Measurements from ENCODE around the gene SPARCL1.
"Not testable (repeated sequence)": the region's sequence is repeated elsewhere in the genome, so short reads cannot be mapped to it uniquely, and the experiment has no call there.

Gene SPARCL1

GRCh38 chr4:87430038-87430437 lies 99.1 kb downstream of the SPARCL1 start:
- peaks cover 2% of the 10 kb centered on the region for H3K36me3 ChIP-seq (ENCODE audit: control insufficient read depth, insufficient read depth, low read length, severe bottlenecking)
- no peaks in the 10 kb centered on the region for H3K9me3 ChIP-seq (ENCODE audit: control insufficient read depth, low read length)
- H3K27me3 ChIP-seq (replicated peaks; ENCODE audit: control insufficient read depth, insufficient read depth, low read length), result no peaks in the 10 kb centered on the region
- H3K4me1 ChIP-seq (ENCODE audit: control insufficient read depth, insufficient read depth, low read length), result no peaks in the 10 kb centered on the region
- H3K4me3 ChIP-seq (ENCODE audit: low read length), result no peak overlapping the region
- no peak for DNase-seq (ENCODE audit: low read depth)
- no peak overlapping the region for H3K9ac ChIP-seq (ENCODE audit: low read length)

DNA sequence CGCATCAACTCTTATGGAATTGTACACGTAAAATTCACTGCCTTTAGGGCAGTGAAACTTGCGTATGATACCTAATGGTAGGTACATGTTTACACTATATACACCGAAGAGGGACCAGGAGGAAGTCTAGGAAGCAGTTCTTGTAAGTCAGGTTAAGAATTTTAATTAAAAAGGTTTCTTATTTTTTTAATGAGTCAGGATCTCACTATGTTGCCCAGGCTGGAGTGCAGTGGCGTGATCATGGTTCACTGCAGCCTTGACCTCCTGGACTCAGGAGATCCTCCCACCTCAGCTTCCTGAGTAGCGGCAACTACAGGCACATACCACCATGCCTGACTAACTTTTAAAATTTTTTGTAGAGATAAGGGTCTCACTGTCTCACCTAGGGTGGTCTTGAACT lies 100.2 kb downstream of the SPARCL1 start:
- DNase-seq (ENCODE audit: low read depth), result no peak
- no peak overlapping the region for H3K4me3 ChIP-seq (ENCODE audit: low read length)
- peaks cover under 1% of the 10 kb centered on the region for H3K4me1 ChIP-seq (ENCODE audit: control insufficient read depth, insufficient read depth, low read length)
- H3K9ac ChIP-seq (ENCODE audit: low read length), result no peak overlapping the region
- no peaks in the 10 kb centered on the region for H3K27me3 ChIP-seq (replicated peaks; ENCODE audit: control insufficient read depth, insufficient read depth, low read length)
- H3K9me3 ChIP-seq (ENCODE audit: control insufficient read depth, low read length), result no peaks in the 10 kb centered on the region
- no peaks in the 10 kb centered on the region for H3K36me3 ChIP-seq (ENCODE audit: control insufficient read depth, insufficient read depth, low read length, severe bottlenecking)

DNA sequence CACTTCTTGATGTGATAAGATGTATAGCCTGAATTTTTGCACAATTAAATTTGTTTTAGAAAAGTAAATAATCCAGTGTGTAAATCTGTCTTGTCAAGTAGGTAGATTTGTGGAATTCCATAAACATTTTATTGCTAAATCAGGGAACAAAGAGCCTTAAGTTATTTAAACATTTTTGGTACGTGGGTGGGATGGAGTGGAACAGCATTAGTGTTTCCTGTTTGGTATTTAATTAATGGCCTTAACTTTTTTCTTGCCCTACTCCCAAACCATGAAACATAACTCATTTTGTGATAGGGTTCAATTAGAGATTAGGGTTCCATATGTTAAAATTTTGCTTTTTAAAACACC lies 101.7 kb downstream of the SPARCL1 start:
- H3K27me3 ChIP-seq (replicated peaks; ENCODE audit: control insufficient read depth, insufficient read depth, low read length), result no peaks in the 10 kb centered on the region
- no peak for DNase-seq (ENCODE audit: low read depth)
- H3K9ac ChIP-seq (ENCODE audit: low read length), result no peak overlapping the region
- H3K9me3 ChIP-seq (ENCODE audit: control insufficient read depth, low read length), result no peaks in the 10 kb centered on the region
- H3K4me1 ChIP-seq (ENCODE audit: control insufficient read depth, insufficient read depth, low read length), result peaks cover 10% of the 10 kb centered on the region
- no peaks in the 10 kb centered on the region for H3K36me3 ChIP-seq (ENCODE audit: control insufficient read depth, insufficient read depth, low read length, severe bottlenecking)
- no peak overlapping the region for H3K4me3 ChIP-seq (ENCODE audit: low read length)

GRCh38 chr4:87426865-87427517 lies 102.2 kb downstream of the SPARCL1 start:
- Histone ChIP-seq H3K4me3 (ENCODE audit: low read length) (no peak overlapping the region), H3K36me3 (ENCODE audit: control insufficient read depth, insufficient read depth, low read length, severe bottlenecking) (no peaks in the 10 kb centered on the region), H3K27me3 (replicated peaks; ENCODE audit: control insufficient read depth, insufficient read depth, low read length) (no peaks in the 10 kb centered on the region), H3K9ac (ENCODE audit: low read length) (no peak overlapping the region), H3K9me3 (ENCODE audit: control insufficient read depth, low read length) (no peaks in the 10 kb centered on the region), H3K4me1 (ENCODE audit: control insufficient read depth, insufficient read depth, low read length) (peaks cover 12% of the 10 kb centered on the region)
- no peak for DNase-seq (ENCODE audit: low read depth)

- no peak overlapping the region for H3K9ac ChIP-seq (ENCODE audit: low read length)
- no peak for DNase-seq (ENCODE audit: low read depth)
- no peaks in the 10 kb centered on the region for H3K9me3 ChIP-seq (ENCODE audit: control insufficient read depth, low read length)
- H3K4me1 ChIP-seq (ENCODE audit: control insufficient read depth, insufficient read depth, low read length), result peaks cover 17% of the 10 kb centered on the region
- H3K27me3 ChIP-seq (replicated peaks; ENCODE audit: control insufficient read depth, insufficient read depth, low read length), result no peaks in the 10 kb centered on the region
- H3K4me3 ChIP-seq (ENCODE audit: low read length), result no peak overlapping the region
- no peaks in the 10 kb centered on the region for H3K36me3 ChIP-seq (ENCODE audit: control insufficient read depth, insufficient read depth, low read length, severe bottlenecking)
Measured at GRCh38 chr4:87425711-87426110, 103.5 kb downstream of the SPARCL1 start.

GRCh38 chr4:87424099-87424543 lies 105.1 kb downstream of the SPARCL1 start:
- H3K4me1 ChIP-seq (ENCODE audit: control insufficient read depth, insufficient read depth, low read length), result peaks cover 17% of the 10 kb centered on the region
- H3K27me3 ChIP-seq (replicated peaks; ENCODE audit: control insufficient read depth, insufficient read depth, low read length); H3K9me3 ChIP-seq (ENCODE audit: control insufficient read depth, low read length); H3K36me3 ChIP-seq (ENCODE audit: control insufficient read depth, insufficient read depth, low read length, severe bottlenecking): not testable (repeated sequence)
- DNase-seq (ENCODE audit: low read depth), result peak; percentile 9
- peak overlapping the region; percentile 97 for H3K4me3 ChIP-seq (ENCODE audit: low read length)
- peak overlapping the region; percentile 96 for H3K9ac ChIP-seq (ENCODE audit: low read length)

All from adipocyte (in vitro differentiated cells).